Activated T-cell treated with anti-CD3 and anti-CD28 coated beads, Interleukin-2, amount 50 U/mL, for 72 hours (primary cell): ENCODE data around the gene TMEM39A. TPM values are rescaled to one million over a fixed set of nuclear protein-coding genes. Genes with fewer than 3 reads are reported as not detected.

Experiments used
- total RNA-seq, 2 donors: library from RNA; stranded (reverse); gene quantifications; one replicate each; pipeline ENCODE4 v1.2.3, GENCODE V29; 2022

Gene TMEM39A
- total RNA-seq, 2 donors from 2014 or later, result 47.7 to 67.4 TPM

Other genes with a start within 250 kb of the TMEM39A start
- 10 to 100 TPM; 22.7 to 25.2 TPM for gene B4GALT4, start 222.7 kb downstream of the TMEM39A start, total RNA-seq
- 10 to 100 TPM; 12.7 to 19.1 TPM for gene ARHGAP31, start 169.2 kb downstream of the TMEM39A start, total RNA-seq
- 10 to 100 TPM; 35.4 to 48.4 TPM for gene POGLUT1, start 5.3 kb upstream of the TMEM39A start, total RNA-seq
- gene TIMMDC1, start 34.9 kb upstream of the TMEM39A start, total RNA-seq, result 10 to 100 TPM; 89.6 to 89.9 TPM
- 10 to 100 TPM in 1 of 2 donors, 1 to 10 TPM in 1; 8.3 to 11.9 TPM for gene CD80, start 96.0 kb upstream of the TMEM39A start, total RNA-seq
- 10 to 100 TPM in 1 of 2 donors, 1 to 10 TPM in 1; 6.3 to 13.8 TPM for gene ADPRH, start 115.9 kb upstream of the TMEM39A start, total RNA-seq
- 1 to 10 TPM in 1 of 2 donors, under 1 TPM in 1; 0.79 to 1.2 TPM for gene PLA1A, start 134.3 kb upstream of the TMEM39A start, total RNA-seq
- gene POPDC2, start 197.0 kb upstream of the TMEM39A start, total RNA-seq, result 1 to 10 TPM; 6.6 to 7.2 TPM
- gene COX17, start 213.8 kb upstream of the TMEM39A start, total RNA-seq, result 10 to 100 TPM; 58.5 to 63.9 TPM
- under 1 TPM; 0.30 to 0.41 TPM for gene CFAP91, start 239.4 kb upstream of the TMEM39A start, total RNA-seq